ENCODE data around the gene ILKAP. TPM values are rescaled to one million over a fixed set of nuclear protein-coding genes. Genes with fewer than 3 reads are reported as not detected.

ILKAP gene
- total and polyA plus RNA-seq, 2 donors (not counting 1 experiment from before 2014, with no cell fraction given) = 82.5 to 98.6 TPM

DNA sequence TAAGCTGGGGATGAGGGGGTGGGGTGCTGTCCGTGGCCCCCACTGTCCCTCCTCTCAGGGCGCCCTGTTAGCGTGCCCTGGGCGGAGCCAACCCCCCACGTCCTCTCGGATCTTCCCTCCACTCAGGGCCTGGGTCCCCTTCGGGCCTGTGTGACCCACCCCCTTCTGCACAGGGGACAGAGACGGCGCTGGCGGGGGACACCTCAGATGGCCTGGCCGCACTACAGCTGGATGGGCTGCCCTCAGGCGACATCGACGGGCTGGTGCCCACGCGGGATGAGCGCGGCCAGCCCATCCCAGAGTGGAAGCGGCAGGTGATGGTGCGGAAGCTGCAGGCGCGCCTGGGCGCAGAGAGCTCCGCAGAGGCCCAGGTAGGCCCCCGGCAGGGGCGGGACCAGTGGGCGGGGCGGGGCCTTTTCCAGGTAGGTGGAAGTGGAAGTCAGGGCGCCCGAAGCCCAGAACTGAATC is 74.9 kb downstream of the ILKAP start:
- intact Hi-C loops (cut with micrococcal nuclease) = no loop called here
- ATAC-seq (ENCODE audit: low read depth) = no peak
- H3K4me2 ChIP-seq (replicated peaks; ENCODE audit: low read depth, low read length, poor library complexity, severe bottlenecking) = no peak overlapping the region
- Mint-ChIP-seq H3K27ac (no peak overlapping the region), H3K9me3 (ENCODE audit: insufficient read depth) (no peaks in the 10 kb centered on the region), H3K27me3 (no peaks in the 10 kb centered on the region), H3K4me3 (no peak overlapping the region), H3K4me1 (no peaks in the 10 kb centered on the region)
- H3K27ac ChIP-seq (ENCODE audit: low read length in 2 of 2) = no peak overlapping the region
- ChIA-PET POLR2A (no interaction called here), CTCF (no interaction called here)
- peaks cover 0 to 5% (median 0%) of the 10 kb centered on the region in 3 donors for H3K9me3 ChIP-seq (ENCODE audit: control extremely low read depth in 1 of 3, control insufficient read depth in 2 of 3, insufficient read depth in 1 of 3, low read length in 2 of 3)
- peaks cover 0 to 5% of the 10 kb centered on the region in 2 donors for H3K4me1 ChIP-seq (ENCODE audit: control insufficient read depth in 2 of 2, insufficient read depth in 2 of 2, low read length in 2 of 2)
- no peak for TF ChIP-seq EZH2 (IDR thresholded peaks at IDR 0.05; ENCODE audit: borderline replicate concordance, insufficient read depth, low read depth, low read length, poor library complexity, severe bottlenecking)
- TF ChIP-seq, protein P1, sequence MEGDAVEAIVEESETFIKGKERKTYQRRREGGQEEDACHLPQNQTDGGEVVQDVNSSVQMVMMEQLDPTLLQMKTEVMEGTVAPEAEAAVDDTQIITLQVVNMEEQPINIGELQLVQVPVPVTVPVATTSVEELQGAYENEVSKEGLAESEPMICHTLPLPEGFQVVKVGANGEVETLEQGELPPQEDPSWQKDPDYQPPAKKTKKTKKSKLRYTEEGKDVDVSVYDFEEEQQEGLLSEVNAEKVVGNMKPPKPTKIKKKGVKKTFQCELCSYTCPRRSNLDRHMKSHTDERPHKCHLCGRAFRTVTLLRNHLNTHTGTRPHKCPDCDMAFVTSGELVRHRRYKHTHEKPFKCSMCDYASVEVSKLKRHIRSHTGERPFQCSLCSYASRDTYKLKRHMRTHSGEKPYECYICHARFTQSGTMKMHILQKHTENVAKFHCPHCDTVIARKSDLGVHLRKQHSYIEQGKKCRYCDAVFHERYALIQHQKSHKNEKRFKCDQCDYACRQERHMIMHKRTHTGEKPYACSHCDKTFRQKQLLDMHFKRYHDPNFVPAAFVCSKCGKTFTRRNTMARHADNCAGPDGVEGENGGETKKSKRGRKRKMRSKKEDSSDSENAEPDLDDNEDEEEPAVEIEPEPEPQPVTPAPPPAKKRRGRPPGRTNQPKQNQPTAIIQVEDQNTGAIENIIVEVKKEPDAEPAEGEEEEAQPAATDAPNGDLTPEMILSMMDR (IDR thresholded peaks at IDR 0.05) = no peak
- H2AFZ ChIP-seq (ENCODE audit: insufficient read depth, low read depth, low read length, poor library complexity, severe bottlenecking) = no peak overlapping the region
- no peaks in the 10 kb centered on the region for H3K27me3 ChIP-seq (replicated peaks in 1 of 4; ENCODE audit: control extremely low read depth in 1 of 4, control insufficient read depth in 3 of 4, insufficient read depth in 4 of 4, low read length in 3 of 4)
- H3K4me3 ChIP-seq (ENCODE audit: control extremely low read depth in 1 of 5, extremely low read depth in 1 of 5, insufficient read depth in 1 of 5, low read depth in 2 of 5, low read length in 4 of 5) = no peak overlapping the region
- H3K36me3 ChIP-seq (replicated peaks in 1 of 2; ENCODE audit: control extremely low read depth in 1 of 2, control insufficient read depth in 1 of 2, extremely low read depth in 1 of 2, insufficient read depth in 2 of 2, low read length in 1 of 2) = no peaks in the 10 kb centered on the region
- no peak overlapping the region for H3K9ac ChIP-seq (ENCODE audit: low read length)
- 81% methylated on average over 29 of the region's 30 CpGs for WGBS (ENCODE audit: insufficient coverage)
- H4K20me1 ChIP-seq (ENCODE audit: control insufficient read depth, insufficient read depth, low read length, poor library complexity, severe bottlenecking) = no peaks in the 10 kb centered on the region
- no peaks in the 10 kb centered on the region for H3K79me2 ChIP-seq (ENCODE audit: control insufficient read depth, insufficient read depth, low read length)
- no peak for DNase-seq

DNA sequence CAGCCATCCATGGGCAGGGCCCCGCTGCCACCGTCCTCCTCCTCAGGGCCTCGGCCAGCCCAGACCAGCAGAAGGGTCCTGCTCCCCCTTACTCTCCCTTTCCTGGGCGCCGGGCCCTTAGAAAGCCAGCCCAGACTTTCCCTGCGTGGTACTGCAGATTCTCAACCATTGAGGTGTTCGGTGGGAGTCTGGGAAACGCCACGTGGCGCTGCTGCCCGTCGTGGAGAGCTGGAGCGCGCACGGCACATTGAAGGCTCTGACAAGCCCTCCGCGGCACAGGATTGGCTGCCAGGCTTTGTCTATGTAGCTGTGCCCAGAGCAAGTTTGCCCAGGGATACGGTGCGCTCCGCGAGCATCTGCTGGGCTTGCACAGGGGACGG is 75.4 kb downstream of the ILKAP start:
- H3K4me3 Mint-ChIP-seq = no peak overlapping the region
- H3K4me1 Mint-ChIP-seq = no peaks in the 10 kb centered on the region
- intact Hi-C loops (cut with micrococcal nuclease) = no loop called here
- Histone ChIP-seq H3K4me2 (replicated peaks; ENCODE audit: low read depth, low read length, poor library complexity, severe bottlenecking) (no peak overlapping the region), H3K79me2 (ENCODE audit: control insufficient read depth, insufficient read depth, low read length) (no peaks in the 10 kb centered on the region), H3K4me1 (ENCODE audit: control insufficient read depth in 2 of 2, insufficient read depth in 2 of 2, low read length in 2 of 2) (peaks cover 0 to 5% of the 10 kb centered on the region in 2 donors), H3K4me3 (ENCODE audit: control extremely low read depth in 1 of 5, extremely low read depth in 1 of 5, insufficient read depth in 1 of 5, low read depth in 2 of 5, low read length in 4 of 5) (no peak overlapping the region), H3K9ac (ENCODE audit: low read length) (no peak overlapping the region), H3K36me3 (replicated peaks in 1 of 2; ENCODE audit: control extremely low read depth in 1 of 2, control insufficient read depth in 1 of 2, extremely low read depth in 1 of 2, insufficient read depth in 2 of 2, low read length in 1 of 2) (no peaks in the 10 kb centered on the region), H3K27me3 (replicated peaks in 1 of 4; ENCODE audit: control extremely low read depth in 1 of 4, control insufficient read depth in 3 of 4, insufficient read depth in 4 of 4, low read length in 3 of 4) (no peaks in the 10 kb centered on the region), H2AFZ (ENCODE audit: insufficient read depth, low read depth, low read length, poor library complexity, severe bottlenecking) (no peak overlapping the region), H3K27ac (ENCODE audit: low read length in 2 of 2) (no peak overlapping the region), H4K20me1 (ENCODE audit: control insufficient read depth, insufficient read depth, low read length, poor library complexity, severe bottlenecking) (no peaks in the 10 kb centered on the region), H3K9me3 (ENCODE audit: control extremely low read depth in 1 of 3, control insufficient read depth in 2 of 3, insufficient read depth in 1 of 3, low read length in 2 of 3) (peaks cover 0 to 5% (median 0%) of the 10 kb centered on the region in 3 donors)
- POLR2A ChIA-PET = no interaction called here
- TF ChIP-seq EZH2 (IDR thresholded peaks at IDR 0.05; ENCODE audit: borderline replicate concordance, insufficient read depth, low read depth, low read length, poor library complexity, severe bottlenecking) = no peak
- TF ChIP-seq, protein P1 (IDR thresholded peaks at IDR 0.05) = no peak
- H3K9me3 Mint-ChIP-seq (ENCODE audit: insufficient read depth) = no peaks in the 10 kb centered on the region
- no peak overlapping the region for H3K27ac Mint-ChIP-seq
- DNase-seq (no peak), ATAC-seq (ENCODE audit: low read depth) (no peak)
- H3K27me3 Mint-ChIP-seq = no peaks in the 10 kb centered on the region
- CTCF ChIA-PET = no interaction called here
- WGBS (ENCODE audit: insufficient coverage) = 92% methylated on average over 18 of the region's 22 CpGs
